Measurements from ENCODE around the gene ACSF2.
"Not testable (repeated sequence)": the region's sequence is repeated elsewhere in the genome, so short reads cannot be mapped to it uniquely, and the experiment has no call there.

Gene ACSF2, protein sequence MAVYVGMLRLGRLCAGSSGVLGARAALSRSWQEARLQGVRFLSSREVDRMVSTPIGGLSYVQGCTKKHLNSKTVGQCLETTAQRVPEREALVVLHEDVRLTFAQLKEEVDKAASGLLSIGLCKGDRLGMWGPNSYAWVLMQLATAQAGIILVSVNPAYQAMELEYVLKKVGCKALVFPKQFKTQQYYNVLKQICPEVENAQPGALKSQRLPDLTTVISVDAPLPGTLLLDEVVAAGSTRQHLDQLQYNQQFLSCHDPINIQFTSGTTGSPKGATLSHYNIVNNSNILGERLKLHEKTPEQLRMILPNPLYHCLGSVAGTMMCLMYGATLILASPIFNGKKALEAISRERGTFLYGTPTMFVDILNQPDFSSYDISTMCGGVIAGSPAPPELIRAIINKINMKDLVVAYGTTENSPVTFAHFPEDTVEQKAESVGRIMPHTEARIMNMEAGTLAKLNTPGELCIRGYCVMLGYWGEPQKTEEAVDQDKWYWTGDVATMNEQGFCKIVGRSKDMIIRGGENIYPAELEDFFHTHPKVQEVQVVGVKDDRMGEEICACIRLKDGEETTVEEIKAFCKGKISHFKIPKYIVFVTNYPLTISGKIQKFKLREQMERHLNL

DNA sequence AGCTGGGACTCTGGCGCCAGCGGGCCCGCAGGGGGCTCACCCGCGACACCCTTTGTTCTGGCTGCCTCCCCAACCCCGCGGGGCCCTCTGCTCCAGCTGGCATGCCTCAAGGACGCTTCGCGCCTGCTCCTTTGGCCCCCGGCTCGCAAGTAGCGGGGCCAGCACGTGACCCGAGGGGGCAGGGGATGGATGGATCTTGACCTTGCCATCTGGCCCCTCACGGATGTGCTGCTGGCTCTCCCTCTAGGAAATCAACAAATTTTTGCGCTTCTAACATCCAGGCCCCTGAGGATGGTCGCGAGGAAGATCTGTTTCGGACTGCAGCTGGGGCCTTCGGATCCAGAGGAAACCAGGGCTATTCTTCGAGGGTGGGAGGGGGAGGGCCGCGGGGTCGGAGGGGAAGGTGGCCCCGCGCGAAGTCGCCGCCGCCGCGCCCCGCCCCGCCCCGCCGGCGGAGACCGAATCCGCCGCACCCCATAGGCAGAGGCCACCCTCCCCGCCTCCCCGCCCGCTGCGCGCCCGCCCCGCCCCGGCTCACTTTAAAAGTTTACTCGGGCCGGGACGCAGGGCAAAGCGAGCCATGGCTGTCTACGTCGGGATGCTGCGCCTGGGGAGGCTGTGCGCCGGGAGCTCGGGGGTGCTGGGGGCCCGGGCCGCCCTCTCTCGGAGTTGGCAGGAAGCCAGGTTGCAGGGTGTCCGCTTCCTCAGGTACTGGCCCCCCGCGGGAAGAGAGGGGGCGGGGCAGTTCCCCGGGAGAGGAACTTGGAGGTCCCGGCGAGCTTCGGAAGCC is at the start of gene ACSF2:
Gene ACSF2, plus strand, starts transcription at position 537 of the 790 bp plus-strand sequence. Its CDS starts 44 bp downstream, at position 581.
- DNase-seq (ENCODE audit: extremely low read depth in 1 of 2, low read depth in 1 of 2) = peak; percentile 32 to 54

DNA sequence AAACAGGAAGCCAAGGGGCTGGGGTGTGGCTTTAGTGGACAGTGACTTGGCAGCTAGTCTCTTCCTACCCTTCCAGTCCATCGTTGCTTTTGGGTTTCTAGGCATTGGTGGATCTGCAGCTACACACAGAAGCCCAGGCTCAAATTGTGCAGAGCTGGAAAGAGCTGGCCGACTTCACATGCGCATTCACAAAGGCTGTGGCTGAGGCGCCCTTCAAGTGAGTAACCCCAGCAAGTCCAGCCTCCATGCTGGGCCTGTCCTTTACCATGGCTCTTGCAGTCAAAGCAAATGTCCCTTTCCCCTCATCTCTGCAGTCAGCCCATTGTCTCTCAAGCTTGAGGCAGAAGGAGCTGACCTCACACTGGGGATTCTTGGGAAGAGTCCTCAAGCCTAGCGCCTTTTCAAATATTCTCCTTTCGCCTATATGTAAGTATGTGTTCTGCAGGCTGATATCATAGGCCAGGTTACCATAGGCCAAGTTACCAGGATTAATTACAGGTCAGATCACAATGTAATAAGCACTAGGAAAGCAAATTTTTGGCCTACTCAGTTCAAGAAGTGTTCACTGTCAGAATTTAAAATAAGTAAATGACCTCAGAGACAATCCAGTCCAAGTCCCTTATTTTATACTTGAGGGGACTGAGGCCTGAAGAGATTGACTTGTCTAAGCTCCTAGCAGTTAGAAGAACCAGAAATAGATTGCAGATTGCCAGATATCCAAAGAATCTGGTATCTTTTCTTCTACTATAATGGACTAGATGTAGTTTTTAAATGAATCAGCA is 46.5 kb upstream of the ACSF2 start:
- no peak for DNase-seq (ENCODE audit: extremely low read depth in 1 of 2, low read depth in 1 of 2)

DNA sequence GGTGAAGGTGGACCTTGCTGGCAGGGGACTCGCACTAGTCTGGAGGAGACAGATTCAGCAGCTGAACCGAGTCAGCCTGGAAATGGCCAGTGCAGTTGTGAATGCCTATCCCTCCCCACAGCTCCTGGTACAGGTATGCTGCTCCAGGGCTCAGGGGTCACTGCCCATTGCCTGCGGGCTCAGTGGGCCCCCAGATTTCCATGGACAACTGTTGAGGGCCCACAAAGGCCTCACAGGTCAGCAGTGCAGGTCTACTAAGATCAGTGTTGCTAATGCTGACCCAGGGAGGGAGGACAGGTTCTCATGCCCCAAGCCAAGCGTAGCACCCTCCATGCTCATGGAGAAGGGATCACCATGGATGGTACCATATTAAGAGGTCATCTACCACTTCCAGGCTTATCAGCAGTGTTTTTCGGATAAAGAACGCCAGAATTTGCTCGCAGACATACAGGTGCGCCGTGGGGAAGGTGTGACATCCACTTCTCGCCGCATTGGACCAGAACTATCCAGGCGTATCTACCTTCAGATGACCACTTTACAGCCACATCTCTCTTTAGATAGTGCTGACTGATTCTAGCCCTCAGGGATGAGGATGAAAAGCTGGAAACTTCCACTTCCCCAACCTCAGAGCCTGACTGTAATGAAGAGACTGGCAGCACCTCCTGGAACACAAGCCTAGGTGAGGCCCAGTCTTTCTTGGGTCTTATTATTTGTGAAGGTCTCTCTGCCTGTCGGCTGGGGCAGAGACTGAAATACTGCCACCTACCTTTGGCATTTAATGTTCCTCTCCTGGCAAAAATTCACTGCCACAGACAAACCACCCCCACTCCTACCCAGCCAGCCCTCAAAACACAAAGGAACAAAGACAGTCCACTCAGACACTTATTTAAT is 45.4 kb upstream of the ACSF2 start:
- no peak for DNase-seq (ENCODE audit: extremely low read depth in 1 of 2, low read depth in 1 of 2)

DNA sequence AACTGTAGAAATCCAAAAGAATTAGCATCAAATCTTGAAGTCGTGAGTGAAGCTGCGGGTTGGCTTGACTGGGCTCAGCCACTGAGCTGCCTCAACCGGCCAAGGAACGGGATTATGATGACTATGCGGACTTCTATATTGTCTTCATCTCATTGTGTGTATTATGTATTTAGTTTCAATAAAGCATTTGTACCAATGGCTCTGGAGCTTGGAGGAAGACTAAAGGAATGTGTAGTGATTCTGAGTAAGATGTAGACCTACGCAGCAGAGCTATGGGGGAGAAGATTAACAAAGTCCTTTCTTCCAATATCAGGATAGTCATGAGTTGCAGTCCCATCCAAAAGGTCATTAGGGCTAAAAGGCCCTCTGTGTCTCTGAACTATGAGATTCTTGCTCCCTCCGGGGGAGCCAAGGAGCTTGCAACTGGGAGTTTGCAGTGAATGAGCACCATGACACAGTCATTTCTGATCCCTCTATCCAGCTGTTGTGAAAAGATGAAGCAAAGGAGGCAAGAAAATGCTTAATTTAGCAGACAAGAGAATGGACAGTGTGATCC is 44.7 kb upstream of the ACSF2 start:
- no peak for DNase-seq (ENCODE audit: extremely low read depth in 1 of 2, low read depth in 1 of 2)

DNA sequence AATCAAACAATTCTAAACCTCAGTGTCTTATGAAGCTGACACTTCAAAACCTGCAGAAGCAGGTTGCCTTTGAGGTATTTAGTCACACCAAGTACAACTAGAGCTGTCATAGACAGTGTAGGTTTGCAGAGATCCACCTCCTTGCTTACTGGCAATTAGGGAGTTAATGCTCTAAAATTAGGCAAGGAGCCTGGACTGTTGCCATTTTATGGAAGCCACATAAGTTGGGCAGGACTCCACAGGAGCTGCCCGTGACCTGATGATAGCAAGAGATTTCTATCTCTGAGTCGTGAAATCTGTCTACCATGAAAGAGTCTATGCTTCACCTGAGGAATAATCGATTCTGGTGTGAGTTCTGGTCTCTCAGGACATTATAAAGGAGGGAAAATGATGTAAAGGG is 44.1 kb upstream of the ACSF2 start:
- DNase-seq (ENCODE audit: extremely low read depth in 1 of 2, low read depth in 1 of 2) = no peak

DNA sequence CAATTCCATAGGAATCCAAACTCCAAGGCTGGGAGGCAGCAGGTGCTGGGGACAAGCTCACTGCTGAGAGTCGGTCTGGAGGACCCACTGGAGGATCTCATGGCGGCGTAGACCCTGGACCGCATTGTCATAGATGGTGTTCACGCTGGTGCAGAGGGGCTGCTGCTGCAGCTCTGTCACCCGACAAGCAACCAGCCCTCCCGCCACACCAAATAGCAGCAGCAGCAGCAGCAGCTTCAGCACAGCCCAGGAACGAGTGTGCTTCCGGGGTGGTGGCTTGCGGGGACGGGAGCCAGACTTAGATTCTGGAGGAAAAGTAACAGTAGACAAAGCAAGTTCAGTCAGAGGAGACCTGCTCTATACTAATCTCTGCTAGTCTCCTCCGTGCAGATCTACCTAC is 43.1 kb upstream of the ACSF2 start:
- DNase-seq (ENCODE audit: extremely low read depth in 1 of 2, low read depth in 1 of 2) = no peak

DNA sequence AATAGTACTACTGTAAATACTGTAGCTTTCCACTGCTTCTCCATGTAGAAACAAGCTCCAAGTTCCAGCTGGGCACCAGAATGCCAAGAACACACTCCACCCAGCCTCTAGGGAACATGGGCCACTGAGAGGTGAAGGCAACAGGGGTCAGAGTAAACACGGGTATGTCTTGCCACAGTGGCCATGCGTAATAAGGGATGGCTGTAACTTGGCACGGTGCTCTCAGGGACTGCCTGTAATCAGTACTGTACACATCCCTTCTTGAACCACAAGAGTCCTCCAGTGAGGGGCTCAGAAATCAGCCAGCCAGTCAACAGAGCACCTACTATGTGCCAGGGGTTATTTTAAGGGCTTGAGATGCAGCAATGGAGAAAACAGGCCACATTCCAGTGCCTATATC is 39.5 kb upstream of the ACSF2 start:
- DNase-seq (ENCODE audit: extremely low read depth in 1 of 2, low read depth in 1 of 2) = no peak

DNA sequence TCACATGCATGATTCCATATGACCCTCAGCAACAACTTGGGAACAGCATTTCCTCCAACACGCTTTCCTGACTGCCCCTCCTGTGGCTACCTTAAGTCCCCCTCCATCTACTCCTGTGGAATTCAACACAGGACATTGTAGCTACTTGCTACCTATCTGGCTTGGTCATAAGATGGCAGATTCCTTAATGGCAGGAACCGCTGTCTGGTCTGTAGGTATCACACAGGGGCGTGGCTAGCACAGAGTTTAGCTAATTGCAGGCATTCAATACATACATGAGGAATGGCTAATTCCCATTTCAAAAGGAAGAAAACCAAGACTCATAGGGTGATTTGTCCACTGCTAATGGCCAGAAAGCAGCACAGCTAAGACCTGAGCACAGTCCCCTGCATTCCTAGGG is 37.3 kb upstream of the ACSF2 start:
- no peak for DNase-seq (ENCODE audit: extremely low read depth in 1 of 2, low read depth in 1 of 2)

DNA sequence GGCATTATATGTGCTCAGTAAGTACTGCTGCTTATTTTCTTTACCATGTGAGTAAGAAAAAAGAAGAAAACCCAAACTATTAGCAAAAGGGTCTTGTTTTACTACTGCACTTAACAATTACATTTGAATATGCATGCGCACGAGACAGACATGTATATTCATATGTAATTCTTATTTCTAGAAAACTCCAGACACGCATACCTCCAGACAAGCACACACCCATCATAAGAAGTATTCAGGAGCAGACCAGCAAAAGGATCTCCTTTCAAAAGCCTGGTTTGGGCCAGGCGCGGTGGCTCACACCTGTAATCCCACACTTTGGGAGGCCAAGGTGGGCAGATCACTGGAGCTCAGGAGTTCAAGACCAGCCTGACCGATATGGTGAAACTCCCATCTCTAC is 36.5 kb upstream of the ACSF2 start:
- DNase-seq (ENCODE audit: extremely low read depth in 1 of 2, low read depth in 1 of 2) = no peak

DNA sequence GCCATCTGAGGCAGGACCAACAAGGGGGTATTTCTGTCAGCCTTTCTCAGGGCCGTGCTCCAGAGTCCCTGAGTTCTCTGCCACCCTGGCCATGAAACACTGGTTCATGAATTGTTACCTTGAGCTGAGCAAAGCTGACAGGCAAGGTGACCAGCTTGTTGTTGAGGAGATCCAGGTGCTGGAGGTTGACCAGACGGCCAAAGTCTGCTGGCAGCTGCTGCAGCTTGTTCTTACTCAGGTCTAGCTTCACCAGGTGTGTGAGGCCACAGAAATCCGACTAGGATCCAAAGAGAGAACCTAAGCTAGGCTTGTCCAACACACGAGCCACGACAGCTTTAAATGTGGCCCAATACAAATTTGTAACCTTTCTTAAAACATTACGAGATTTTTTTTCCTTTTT is 33.4 kb upstream of the ACSF2 start:
- DNase-seq (ENCODE audit: extremely low read depth in 1 of 2, low read depth in 1 of 2) = no peak

DNA sequence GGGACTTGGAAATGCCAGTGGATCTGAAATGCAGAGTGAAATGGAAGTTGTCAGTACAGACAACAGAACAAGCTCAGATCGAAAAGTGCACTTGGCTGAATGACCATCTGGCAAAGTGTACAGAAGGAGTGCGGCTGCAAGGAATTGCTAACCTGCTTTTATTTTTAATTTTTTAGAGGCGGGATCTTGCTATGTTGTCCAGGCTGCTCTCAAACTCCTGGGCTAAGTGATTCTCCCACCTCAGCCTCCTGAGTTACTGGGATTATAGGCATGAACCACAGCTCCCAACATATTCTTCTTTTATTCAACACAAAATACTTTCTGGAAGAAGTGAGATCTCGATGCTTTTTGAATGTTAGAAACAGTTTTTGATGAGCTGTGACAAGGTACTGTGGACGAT is 32.3 kb upstream of the ACSF2 start:
- DNase-seq (ENCODE audit: extremely low read depth in 1 of 2, low read depth in 1 of 2) = no peak

DNA sequence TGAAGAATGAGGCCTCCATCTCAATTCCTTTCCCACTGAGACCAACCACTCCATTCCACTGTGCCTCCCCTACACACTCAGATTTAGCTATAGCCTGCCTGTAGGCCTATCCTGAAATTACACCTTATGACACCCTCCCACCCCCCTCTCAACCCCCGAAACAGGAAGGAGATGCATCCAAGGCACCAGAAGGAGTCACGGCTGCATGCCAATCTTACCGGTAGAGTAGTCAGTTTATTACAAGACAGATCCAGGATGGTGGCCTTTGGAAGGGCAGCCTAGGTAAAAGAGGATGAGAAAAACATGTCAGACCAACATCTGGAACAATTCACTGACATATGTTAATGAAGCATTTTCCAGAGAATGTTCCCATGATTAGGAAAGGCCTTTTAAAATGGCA is 31.3 kb upstream of the ACSF2 start:
- DNase-seq (ENCODE audit: extremely low read depth in 1 of 2, low read depth in 1 of 2) = no peak

DNA sequence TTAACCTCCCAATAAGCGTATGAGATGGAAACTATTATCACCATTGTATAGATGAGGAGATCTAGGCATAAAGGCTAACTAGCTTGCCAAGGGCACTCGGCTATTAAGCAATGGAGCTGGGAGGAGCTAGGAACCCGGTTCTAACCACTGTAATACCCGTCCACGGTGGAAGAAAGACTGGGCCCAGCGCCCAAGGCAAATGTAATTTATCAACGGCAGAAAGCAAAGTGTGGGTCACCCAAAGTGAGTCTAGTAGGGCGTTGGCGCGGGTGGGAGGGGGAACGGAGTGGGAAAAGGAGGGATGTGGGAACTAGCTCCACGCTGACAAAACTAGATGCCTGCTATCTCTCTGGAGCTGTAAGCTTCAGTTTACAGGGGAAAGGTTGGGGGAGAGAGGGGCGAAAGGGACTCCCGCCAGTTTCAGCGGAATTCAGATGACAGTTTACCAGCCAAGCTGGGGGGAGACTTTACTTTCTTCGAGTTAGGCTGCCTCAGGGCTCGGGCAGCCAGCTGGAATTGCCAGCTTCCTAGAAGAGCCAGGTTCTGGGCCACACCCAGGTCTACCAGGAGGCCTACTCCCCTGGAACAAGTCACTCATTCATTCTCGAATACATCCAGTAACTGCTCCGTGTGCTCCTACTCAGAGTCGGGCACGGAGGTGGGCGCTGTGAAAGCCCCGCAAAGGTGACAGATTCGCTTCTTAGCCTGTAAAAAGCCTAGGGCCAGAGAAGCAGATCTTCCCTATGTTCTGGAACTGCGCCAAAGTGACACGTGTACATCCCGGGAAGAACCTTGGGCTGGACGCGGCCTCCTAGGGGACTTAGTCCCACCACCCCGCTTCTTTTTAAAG is 29.5 kb upstream of the ACSF2 start:
- DNase-seq (ENCODE audit: extremely low read depth in 1 of 2, low read depth in 1 of 2) = no peak

DNA sequence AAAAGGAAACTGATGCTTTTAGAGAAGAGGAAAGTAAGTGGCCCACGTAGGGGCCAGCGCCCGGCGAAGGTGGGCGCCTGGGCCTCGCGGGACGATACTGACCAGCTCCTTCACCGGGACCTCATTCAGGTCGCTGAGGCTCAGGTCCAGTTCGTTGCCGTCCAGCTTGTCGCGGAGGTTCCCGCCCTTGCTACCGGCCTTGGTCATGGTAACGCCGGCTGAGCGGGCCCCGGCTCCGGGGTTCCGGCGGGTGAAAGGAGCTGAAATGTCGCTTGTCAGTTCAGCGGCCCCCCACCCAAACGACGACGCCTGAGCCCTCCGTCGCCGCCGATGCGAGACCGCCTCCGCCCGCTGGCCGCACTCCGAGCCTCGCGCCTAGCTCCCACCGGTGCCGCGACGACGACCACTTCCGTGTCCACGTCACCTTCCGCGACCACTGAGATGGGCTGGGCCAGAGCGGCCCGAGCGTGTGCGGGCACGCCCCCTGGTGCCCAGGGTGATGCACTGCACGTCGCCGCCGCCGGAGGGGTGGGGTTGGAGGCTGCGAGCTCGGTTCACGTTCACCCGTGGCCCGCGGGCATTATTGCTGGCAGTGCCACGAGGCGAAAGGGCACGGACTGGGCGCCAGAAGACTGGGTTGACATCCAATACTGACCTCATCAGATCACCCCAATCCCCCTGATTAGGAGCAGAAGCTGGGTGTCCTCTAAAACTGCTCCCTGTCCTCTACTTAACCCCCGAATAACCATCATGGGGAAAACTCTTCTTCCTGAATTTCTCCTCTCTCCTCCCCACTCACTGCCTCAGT is 28.7 kb upstream of the ACSF2 start, which contains the start of gene LRRC59:
Gene LRRC59, minus strand, starts transcription at position 413 of the 808 bp plus-strand sequence. Its CDS starts 206 bp downstream, at position 207.
- peak; percentile 78 to 83 for DNase-seq (ENCODE audit: extremely low read depth in 1 of 2, low read depth in 1 of 2)

DNA sequence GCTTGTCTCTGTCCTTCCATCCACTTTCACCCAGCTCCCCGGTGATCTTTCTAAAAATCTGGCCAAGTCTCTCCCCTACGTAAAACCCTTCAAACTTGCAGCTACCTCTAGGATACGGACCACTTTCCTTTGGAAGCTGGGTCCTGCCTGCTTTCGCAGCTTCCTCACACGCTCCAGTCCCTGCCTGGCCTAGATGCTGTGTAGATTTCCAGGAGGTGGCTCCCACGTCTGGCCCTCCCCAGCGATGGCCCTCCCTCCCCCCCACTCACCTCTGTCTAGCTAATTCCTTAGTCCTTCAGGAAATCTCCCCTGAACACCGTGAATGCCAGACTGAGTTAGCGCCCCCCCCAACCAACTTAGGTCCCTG is 28.1 kb upstream of the ACSF2 start:
- no peak for DNase-seq (ENCODE audit: extremely low read depth in 1 of 2, low read depth in 1 of 2)

DNA sequence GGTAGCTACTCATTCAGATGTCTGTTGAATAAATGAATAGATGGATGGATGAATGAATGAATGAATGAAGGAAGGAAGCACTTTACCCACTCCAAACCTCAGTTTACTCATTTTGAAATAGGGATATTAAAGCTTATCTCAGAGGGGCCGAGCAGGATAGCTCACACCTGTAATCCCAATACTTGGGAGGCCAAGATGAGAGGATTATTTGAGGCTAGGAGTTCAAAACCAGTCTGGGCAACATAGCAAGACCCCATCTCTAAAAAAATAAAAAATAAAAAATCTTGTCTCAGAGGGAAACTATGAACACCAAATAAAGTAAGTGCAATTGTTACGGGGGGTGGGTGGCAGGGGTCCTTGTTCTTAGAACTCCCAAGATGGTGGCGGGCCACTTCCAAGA is 27.3 kb upstream of the ACSF2 start:
- not testable (repeated sequence) for DNase-seq (ENCODE audit: extremely low read depth in 1 of 2, low read depth in 1 of 2)

DNA sequence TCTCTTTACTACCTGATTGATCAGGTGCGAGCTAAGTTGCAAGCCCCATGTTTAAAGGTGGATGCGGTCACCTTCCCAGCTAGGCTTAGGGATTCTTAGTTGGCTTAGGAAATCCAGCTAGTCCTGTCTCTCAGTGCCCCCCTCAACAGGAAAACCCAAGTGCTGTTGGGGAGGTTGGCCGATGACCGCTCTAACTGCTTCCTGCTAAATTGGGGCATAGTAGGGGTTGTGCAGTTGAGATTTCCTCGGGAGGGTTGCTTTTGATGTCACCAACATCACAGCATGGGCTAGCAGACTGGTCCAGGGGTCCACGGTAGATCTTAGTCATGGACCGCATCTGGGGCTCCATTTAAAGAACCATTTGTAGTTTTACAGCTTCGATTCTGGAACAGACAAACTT is 26.4 kb upstream of the ACSF2 start:
- DNase-seq (ENCODE audit: extremely low read depth in 1 of 2, low read depth in 1 of 2) = not testable (repeated sequence)

DNA sequence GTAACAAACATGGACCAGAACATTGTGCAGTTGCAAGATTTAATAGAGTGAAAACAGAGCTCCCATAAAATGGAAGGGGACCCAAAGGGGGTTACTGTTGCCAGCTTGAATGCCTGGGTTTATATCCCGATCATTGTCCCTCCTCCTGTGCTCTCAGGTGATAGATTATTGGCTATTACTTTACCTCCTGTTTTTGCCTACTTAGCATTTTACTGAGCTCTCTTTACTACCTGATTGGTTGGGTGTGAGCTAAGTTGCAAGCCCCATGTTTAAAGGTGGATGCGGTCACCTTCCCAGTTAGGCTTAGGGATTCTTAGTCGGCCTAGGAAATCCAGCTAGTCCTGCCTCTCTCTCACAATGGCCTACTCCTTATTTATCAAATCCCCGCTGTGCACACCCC is 20.7 kb upstream of the ACSF2 start:
- not testable (repeated sequence) for DNase-seq (ENCODE audit: extremely low read depth in 1 of 2, low read depth in 1 of 2)

All from stimulated activated CD8-positive, alpha-beta memory T cell treated with anti-CD3 and anti-CD28 coated beads, Interleukin-7, amount 100 ng/mL, for 48 hours (primary cell).